Activated T-helper 1 cell treated with Interleukin-2 at 50 U/mL for 16 hours (primary cell): ENCODE data around the gene EXTL1.

ENCODE experiments used
- DNase-seq: peaks from one replicate; pipeline ENCODE4 v3.0.0-alpha.2; 2020; ENCODE audit warnings: low read depth

EXTL1 gene

DNA sequence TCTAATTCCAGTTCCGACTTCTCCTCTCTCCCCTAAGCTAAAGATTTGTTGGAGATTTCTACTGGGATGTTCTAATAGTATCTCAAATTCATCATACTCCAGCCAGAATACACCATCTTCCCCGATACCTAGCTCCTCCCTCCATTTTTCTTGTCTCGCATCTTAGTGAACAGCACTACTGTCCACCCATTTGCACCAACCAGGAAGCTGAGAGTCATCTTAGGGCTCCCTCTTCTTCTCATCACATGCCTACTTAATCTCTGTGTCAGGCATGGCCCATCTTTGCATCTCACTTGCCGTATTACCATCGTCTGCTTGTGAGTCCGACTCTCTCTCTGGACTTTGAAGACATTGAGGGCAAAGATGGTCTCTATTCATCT lies 49.4 kb downstream of the EXTL1 start:
- DNase-seq, result no peak

DNA sequence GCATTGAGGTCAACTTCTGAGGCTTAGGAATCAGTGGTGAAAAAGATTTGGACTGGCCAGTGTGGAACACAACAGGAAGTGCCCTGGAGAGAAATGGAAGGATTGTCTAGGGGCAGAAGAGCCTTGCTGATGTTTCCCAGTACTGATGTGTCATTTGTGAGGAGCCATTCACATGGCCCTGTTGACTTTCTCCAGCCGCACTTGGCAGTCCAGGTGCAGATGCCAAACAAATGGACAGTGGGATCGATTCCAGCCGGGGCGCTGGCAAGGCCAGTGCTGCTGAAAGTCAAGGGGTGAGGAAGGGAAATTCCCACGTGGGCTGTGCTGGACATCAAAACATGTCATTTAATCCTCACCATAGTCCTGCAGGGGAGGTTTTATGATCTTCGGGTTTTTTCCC lies 50.7 kb downstream of the EXTL1 start:
- DNase-seq, result no peak

DNA sequence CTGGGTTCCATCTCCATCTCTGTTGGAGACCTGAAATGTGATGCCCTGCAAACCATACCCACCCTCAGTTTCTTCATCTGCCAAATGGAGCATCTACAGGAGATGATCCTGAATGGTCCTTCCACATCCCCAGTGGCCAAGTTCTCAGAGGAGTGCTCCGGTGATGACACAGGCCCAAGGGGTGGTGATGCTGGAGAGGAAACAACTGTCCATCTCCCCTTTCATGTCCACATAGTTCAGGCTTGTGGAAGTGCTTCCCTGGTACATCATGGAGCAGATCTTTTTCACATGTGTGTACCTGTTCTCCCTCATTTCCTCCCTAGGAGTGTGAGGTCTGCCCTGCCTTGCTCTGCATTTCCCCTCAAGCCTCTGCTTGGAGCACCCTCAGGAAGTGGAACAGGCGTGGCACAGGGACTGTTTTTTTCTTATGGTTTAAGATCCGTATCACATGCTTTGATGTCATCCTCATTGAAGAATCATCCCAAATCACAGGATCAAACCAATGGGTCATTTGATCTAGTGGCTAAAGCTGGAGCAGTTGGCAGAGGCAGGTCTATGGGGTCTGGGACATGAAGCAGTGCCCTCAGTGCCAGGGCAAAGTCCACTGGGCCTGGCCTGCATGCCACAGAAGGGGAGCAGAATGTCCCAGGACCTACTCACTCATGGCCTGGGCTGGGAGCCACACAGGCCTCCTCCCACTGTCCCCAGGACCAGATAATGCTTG lies 54.0 kb downstream of the EXTL1 start:
- no peak for DNase-seq

DNA sequence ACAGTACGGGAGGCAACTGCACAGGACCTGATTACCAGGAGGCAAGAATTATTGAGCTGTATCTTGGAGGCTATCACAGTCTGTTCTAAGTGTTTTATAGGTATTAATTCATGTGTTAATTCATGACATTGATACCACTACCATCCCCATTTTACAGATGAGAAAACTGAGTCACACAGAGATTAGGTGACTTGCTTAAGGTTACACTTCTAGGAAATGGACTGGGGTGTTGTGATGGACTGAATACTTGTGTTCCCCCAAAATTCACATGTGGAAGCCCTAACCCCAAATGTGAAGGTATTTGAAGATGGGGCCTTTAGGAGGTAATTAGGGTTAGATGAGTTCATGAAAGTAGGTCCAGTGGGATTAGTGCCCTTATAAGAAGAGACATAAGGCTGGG lies 55.9 kb downstream of the EXTL1 start:
- DNase-seq, result no peak

DNA sequence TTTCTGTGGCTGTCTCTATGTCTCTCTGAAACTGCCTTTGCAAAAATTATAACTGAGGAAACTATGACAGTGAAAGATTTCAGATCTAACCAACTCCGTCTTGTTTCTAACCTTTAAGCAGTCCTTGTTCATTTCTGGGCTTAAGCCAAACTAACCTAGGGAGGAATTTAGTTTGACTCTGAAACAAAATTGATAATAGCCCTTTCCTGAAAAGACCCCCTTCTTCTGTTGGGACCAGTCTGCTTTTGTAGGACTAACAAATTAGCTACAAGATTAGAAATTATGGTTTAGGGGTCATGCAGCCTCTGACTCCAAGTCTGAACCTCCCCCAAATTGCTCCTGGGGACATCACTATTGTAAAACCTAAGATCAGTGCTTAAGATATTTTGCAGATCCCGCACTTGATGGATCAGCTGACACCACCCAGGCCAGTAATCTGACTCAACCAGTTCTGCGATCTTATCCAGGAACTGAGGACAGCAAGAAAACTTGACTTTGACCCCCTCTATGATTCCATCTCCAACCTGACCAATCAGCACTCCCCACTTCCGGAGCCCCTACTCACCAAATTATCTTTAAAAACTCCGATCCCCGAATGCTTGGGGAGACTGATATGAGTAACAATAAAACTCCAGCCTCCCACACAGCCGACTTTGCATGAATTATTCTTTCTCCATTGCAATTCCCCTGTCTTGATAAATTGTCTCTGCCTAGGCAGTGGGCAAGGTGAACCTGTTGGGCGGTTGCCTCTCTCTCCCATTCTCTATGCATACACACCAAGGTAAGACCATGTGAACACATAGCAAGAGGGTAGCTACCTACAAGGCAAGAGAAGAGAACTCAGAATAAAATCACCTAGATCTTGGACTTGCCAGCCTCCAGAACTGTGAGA lies 57.0 kb downstream of the EXTL1 start:
- no peak for DNase-seq

DNA sequence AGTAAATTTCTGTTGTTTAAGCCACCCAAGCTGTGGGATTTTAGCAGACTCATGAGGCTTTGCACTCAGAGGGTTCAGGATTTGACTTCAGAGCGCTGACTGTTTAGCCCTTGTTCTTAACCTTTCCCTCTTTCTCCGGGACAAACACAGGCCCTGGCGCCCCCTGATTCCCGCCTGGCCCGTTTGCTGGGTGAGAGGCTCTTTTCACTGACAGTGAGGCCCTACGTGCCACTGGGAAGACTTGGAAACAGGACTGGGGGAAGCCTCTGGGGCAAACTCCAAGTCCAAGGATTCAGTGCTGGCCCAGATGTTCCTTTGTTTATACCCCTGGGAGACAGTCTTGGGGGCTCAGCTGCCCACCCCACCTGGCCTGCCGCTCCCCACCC lies 57.6 kb downstream of the EXTL1 start:
- no peak for DNase-seq

DNA sequence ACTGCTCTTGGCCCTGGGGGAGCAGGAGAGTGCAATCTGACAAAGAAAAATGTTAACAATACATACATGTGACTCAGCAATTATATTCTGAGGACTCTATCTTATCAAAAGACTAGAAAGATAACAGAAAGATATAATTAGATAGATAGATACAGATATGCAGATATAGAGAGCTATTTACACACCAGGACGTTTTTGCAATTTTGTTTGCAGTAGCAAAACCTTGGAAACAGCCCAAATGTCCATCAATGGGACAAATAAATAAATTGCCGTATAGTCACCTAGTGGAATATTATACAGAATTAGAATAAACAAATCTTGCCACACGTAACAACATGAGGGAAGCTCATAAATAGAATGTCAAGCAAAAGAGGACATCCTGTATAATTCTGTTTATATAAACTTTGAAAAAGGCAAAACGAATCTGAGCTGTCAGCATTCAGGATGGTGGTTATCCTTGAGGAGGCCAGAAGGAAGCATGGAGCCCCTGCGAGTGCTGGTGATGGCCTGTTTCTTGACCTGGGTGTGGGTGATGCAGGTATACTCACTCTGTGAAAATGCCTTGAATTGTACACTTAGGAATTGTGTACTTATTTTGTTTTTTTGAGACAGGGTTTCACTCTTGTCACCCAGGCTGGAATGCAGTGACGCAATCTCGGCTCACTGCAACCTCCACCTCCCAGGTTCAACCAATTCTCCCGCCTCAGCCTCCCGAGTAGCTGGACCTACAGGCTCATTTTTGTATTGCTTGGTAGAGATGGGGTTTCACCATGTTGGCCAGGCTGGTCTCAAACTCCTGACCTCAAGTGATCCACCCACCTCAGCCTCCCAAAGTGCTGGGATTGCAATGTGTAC lies 58.6 kb downstream of the EXTL1 start:
- DNase-seq, result no peak

DNA sequence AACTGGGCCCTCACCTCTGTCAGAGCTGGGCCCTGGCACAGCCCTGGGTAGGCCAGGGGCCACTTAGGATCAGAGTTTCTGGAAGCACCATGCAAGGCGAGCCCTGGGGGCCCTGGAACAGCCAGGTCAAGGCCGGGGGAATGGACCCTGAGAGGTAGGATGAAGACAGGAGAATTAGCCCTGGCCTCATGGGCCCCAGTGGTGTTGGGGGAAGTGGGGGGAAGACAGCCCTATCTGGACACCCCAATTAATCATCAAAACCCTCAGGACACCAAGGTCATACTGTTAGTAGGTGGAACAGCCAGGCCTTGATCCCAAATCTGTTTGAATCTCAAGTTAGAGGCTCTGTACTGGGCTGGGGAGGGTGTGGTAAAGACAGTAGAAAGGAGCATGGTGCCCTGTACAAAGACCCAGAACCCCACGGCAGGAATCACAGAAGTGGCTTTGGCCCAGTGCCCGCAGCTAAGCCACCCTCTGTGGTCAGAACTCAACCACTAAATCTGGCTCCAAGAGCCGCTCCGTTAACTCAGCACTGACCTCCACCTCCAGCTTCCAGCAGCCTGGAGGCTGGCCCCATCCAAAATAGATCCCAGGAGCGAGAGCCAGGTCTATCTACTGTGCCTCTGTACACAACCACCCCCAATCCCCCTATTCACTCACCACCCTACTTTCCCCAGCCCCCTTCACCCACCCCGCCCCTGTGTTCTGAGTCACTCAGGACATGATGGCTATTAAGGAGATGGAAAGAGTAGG lies 59.9 kb downstream of the EXTL1 start:
- DNase-seq, result no peak

DNA sequence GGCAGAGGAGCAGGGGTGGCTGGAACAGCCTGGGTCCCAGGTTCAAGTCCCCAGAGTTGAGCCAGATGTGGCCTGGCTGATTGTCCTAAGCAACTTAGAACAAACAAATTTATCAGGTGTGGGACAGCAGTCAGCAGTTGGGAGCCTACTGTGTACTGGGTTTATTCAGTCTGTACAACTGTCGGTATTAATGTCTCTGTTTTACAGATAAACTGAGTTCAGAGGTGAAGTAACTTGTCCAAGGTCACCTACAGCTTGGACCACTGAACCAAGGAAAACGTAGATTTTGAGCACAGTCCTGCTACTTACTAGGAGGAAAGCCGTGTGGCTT lies 60.4 kb downstream of the EXTL1 start:
- DNase-seq, result no peak

DNA sequence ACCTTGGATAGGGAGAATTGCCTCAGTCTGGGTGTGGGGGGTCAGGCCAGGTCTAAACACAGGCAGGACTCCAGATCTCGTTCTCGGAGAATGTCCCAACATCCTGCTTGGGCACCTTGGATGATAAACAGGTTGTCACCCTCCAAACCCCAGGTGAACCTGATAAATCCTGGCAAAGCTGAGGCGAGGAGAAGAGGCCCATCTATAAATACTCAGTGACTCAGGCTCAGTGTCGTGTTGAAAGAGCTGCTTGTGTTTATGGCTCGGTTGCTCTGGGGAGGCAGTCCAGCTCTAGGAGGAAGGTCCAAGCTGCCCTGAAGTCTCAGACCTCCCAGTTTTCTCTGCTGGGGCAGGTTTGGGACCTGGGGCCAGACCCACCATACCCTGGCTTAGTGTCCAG lies 61.6 kb downstream of the EXTL1 start:
- DNase-seq, result no peak

DNA sequence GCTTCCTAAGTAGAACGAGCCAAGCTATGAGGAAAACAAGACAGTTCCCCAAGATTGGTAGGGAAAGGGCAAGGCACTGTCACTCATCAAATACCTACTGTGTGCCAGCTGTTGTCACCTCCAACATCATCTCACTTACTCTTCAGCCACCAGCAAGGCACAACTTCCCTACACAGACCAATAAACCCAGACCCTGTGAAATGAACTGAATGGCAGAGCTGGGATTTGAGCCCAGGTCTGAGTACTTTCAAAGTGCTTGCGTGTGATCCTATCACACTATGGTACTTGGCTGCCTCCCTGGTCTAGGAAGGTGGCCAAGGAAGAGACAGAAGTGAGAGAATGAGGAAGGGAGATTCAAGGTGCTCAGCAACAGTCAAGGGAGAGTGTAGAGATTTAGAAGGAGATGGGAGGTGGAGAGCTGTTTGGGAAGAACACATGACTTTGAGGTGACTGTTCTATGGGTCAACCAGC lies 62.6 kb downstream of the EXTL1 start:
- DNase-seq, result no peak

DNA sequence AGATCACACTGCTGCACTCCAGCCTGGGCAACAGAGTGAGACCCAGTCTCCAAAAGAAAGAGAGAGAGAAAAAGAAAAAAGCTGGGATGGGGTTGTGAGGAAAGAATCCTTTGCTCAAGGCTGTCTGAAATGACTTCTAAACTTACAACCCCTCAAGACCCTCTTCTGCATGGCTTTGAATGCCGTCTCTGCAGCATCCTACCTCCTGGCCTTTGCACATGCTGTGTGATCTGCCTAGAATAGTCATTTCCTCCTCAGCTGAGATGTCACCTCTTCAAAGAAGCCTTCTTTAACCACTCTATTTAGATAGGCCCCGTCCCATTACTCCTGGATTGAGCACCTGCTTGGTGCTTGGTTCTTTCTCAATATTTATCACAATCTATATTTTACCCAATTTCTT lies 63.3 kb downstream of the EXTL1 start:
- no peak for DNase-seq
